WERI-Rb-1 (cell line): ENCODE measurements around the gene DNAJC18.

Experiments used
- DNase-seq: peaks from one replicate; pipeline ENCODE4 v3.0.0-alpha.2; 2020
- H3K27ac ChIP-seq: fragments of 250-450 bp; sonication (Bioruptor Pico); 2 replicates; pipeline ENCODE4 v1.5.1; 2020; ENCODE audit warnings: mild to moderate bottlenecking, moderate library complexity
- H3K27me3 ChIP-seq: fragments of 250-450 bp; sonication (Bioruptor Pico); 2 replicates; pipeline ENCODE4 v1.5.1; 2021; ENCODE audit warnings: mild to moderate bottlenecking, low read depth, moderate library complexity; ENCODE audit not compliant: insufficient read depth, severe bottlenecking
- H3K36me3 ChIP-seq: fragments of 250-450 bp; sonication (Bioruptor Pico); 2 replicates; pipeline ENCODE4 v1.5.1; 2020; ENCODE audit warnings: mild to moderate bottlenecking, moderate library complexity
- H3K4me3 ChIP-seq: 2 replicates; pipeline ENCODE4 v1.5.1; 2011; ENCODE audit warnings: low read depth, mild to moderate bottlenecking, control low read depth, low read length
- H3K9me3 ChIP-seq: fragments of 250-450 bp; sonication (Bioruptor Pico); 2 replicates; pipeline ENCODE4 v1.5.1; 2021; ENCODE audit warnings: mild to moderate bottlenecking, moderate library complexity; ENCODE audit not compliant: severe bottlenecking
- CTCF ChIP-seq: IDR thresholded peaks from 2 replicates; pipeline ENCODE4 v1.5.1; 2011; ENCODE audit warnings: low read depth, mild to moderate bottlenecking, control low read depth, inconsistent platforms, low read length

DNAJC18 gene

DNA sequence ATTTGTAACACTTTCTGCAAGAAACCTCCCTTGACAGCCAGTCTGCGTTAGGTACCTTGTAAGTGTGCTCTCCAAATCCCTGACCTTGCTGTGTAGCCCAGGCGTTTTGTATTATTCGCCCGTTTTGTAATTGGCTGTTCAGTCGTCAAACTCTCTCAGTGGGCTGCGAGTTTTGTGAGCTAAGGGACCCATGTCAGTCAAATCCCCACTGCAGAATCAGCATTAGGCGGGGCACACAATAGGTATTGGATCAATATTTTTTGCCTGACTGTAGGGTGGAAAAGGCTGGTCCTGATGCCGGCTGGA lies 665 bp downstream of the DNAJC18 start:
- no peaks in the 10 kb centered on the region for H3K27me3 ChIP-seq
- H3K4me3 ChIP-seq, result peak overlapping the region; percentile 78
- no peaks in the 10 kb centered on the region for H3K9me3 ChIP-seq
- peaks cover 13% of the 10 kb centered on the region for H3K36me3 ChIP-seq
- no peak overlapping the region; the same call in 1 of the 2 replicates for H3K27ac ChIP-seq
- no peak for DNase-seq
- no peak for TF ChIP-seq CTCF

- Histone ChIP-seq H3K27me3 (no peaks in the 10 kb centered on the region), H3K4me3 (no peak overlapping the region), H3K36me3 (peaks cover 13% of the 10 kb centered on the region), H3K27ac (no peak overlapping the region), H3K9me3 (no peaks in the 10 kb centered on the region)
- no peak for TF ChIP-seq CTCF
- no peak for DNase-seq
Measured at GRCh38 chr5:139435676-139436075, 3.6 kb downstream of the DNAJC18 start.

DNA sequence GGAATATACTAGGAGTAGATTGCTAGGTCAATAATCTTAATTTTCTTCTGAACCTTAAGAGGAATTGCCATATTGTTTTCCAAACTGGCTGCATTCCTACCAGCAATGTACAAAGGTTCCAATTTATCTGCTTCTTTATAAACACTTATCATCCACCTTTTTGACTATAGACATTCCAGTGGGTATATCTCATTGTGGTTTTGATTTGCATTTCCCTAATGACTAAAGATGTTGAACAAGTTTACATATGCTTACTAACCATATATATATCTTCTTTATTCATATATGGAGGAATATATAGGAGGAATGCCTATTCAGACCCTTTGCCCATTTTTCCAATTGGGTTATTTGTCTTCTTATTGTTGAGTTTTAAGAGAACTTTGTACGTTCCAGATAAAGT lies 7.6 kb downstream of the DNAJC18 start:
- DNase-seq, result no peak
- Histone ChIP-seq H3K27me3 (no peaks in the 10 kb centered on the region), H3K27ac (no peak overlapping the region), H3K9me3 (no peaks in the 10 kb centered on the region), H3K4me3 (no peak overlapping the region), H3K36me3 (peaks cover 7% of the 10 kb centered on the region)
- TF ChIP-seq CTCF, result no peak

DNA sequence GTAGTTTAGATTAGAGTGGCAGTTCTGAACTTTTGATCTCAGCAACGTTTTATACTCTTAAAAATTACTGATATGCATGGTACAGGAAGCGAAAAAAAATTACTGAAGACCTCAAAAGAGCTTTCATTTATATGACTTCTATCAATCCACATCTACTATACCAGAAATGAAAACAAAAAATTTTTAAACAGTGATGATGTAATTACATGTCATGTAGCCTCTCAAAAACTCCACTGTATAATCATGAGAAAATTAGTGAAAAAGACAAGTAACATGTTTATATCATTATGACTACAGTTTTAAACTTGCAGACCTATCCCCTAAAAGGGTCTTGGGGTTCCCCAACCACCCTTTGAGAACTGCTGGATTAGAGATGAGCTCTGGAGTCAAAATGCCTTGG lies 9.3 kb downstream of the DNAJC18 start:
- Histone ChIP-seq H3K27me3 (no peaks in the 10 kb centered on the region), H3K27ac (no peak overlapping the region), H3K9me3 (no peaks in the 10 kb centered on the region), H3K36me3 (peaks cover 10% of the 10 kb centered on the region), H3K4me3 (no peak overlapping the region)
- no peak for TF ChIP-seq CTCF
- no peak for DNase-seq

- DNase-seq, result no peak
- TF ChIP-seq CTCF, result no peak
- H3K27me3 ChIP-seq, result no peaks in the 10 kb centered on the region
- H3K9me3 ChIP-seq, result no peaks in the 10 kb centered on the region
- no peak overlapping the region for H3K27ac ChIP-seq
- no peak overlapping the region for H3K4me3 ChIP-seq
- peaks cover 14% of the 10 kb centered on the region for H3K36me3 ChIP-seq
Measured at GRCh38 chr5:139426203-139426885, 13.0 kb downstream of the DNAJC18 start.

DNA sequence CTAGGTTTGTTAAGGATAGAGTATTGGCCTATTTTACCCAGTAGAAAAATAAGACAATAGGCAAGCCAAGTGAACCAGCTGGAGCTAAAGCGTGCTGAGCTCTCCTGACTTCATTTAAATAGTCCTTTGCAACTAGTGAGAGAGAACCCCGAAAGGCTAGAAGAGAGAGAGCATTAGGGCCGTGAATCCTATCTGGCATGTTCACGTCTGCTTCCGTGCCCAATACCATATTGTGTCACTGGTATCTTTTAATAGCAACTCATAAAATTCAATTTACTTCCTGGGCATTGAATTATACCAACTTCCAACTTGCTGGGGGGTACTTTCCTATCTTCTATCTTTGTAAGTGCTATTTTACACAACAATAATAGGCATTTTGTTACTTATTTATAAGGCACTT lies 13.8 kb downstream of the DNAJC18 start:
- H3K36me3 ChIP-seq, result peaks cover 14% of the 10 kb centered on the region
- no peak overlapping the region for H3K27ac ChIP-seq

More for the DNA sequence above, 13.8 kb downstream of the DNAJC18 start:
- H3K27me3 ChIP-seq, result no peaks in the 10 kb centered on the region
- H3K4me3 ChIP-seq, result no peak overlapping the region
- DNase-seq, result no peak
- H3K9me3 ChIP-seq, result no peaks in the 10 kb centered on the region
- TF ChIP-seq CTCF, result no peak
